RWPE2 (cell line): Measurements from ENCODE around the gene KLHL29.
A peak's percentile ranks its signal among the peaks of the same experiment; 100 is the strongest.

ENCODE experiments used
- ATAC-seq: fragments of 200-7000 bp; cut with Tn5 transposase; 3 replicates; pipeline ENCODE4 v1.9.1; 2021; ENCODE audit warnings: low read depth
- DNase-seq: peaks from one replicate; pipeline ENCODE4 v3.0.0-alpha.2; 2020; ENCODE audit warnings: low spot score
- H3K27ac ChIP-seq: fragments of 450-650 bp; 2 replicates; pipeline ENCODE4 v1.5.1; 2017; ENCODE audit warnings: mild to moderate bottlenecking; ENCODE audit not compliant: poor library complexity, severe bottlenecking
- H3K27me3 ChIP-seq: fragments of 250-450 bp; sonication (Bioruptor Pico); 2 replicates; pipeline ENCODE4 v1.5.1; 2021; ENCODE audit warnings: mild to moderate bottlenecking, moderate library complexity; ENCODE audit not compliant: insufficient read depth, poor library complexity, severe bottlenecking
- H3K36me3 ChIP-seq: fragments of 250-450 bp; sonication (Bioruptor Pico); 2 replicates; pipeline ENCODE4 v1.5.1; 2020; ENCODE audit warnings: low read depth, mild to moderate bottlenecking, moderate library complexity
- H3K4me1 ChIP-seq: fragments of 250-450 bp; sonication (Bioruptor Pico); 2 replicates; pipeline ENCODE4 v1.5.1; 2021; ENCODE audit warnings: mild to moderate bottlenecking, moderate library complexity; ENCODE audit not compliant: insufficient read depth, poor library complexity, severe bottlenecking
- H3K4me3 ChIP-seq: fragments of 250-450 bp; sonication (Bioruptor Pico); 2 replicates; pipeline ENCODE4 v1.5.1; 2021; ENCODE audit warnings: mild to moderate bottlenecking, moderate library complexity; ENCODE audit not compliant: severe bottlenecking
- H3K9me3 ChIP-seq: fragments of 250-450 bp; sonication (Bioruptor Pico); 2 replicates; pipeline ENCODE4 v1.5.1; 2021; ENCODE audit warnings: mild to moderate bottlenecking, moderate library complexity; ENCODE audit not compliant: severe bottlenecking
- CTCF ChIP-seq: fragments of 450-650 bp; IDR thresholded peaks from one replicate; pipeline ENCODE4 v1.5.1; 2017; ENCODE audit warnings: mild to moderate bottlenecking, moderate library complexity; ENCODE audit not compliant: poor library complexity, severe bottlenecking

The KLHL29 gene

GRCh38 chr2:23653326-23653725 lies 268.3 kb downstream of the KLHL29 start:
- no peak overlapping the region for H3K4me3 ChIP-seq
- no peak for DNase-seq
- no peaks in the 10 kb centered on the region for H3K36me3 ChIP-seq
- no peaks in the 10 kb centered on the region for H3K27me3 ChIP-seq
- H3K27ac ChIP-seq: no peak overlapping the region
- peaks cover 8% of the 10 kb centered on the region for H3K4me1 ChIP-seq
- peak; percentile 39; the same call in 1 of the 3 replicates for ATAC-seq
- H3K9me3 ChIP-seq: no peaks in the 10 kb centered on the region
- no peak for TF ChIP-seq CTCF

- no peaks in the 10 kb centered on the region for H3K9me3 ChIP-seq
- DNase-seq (no peak), ATAC-seq (no peak)
- no peaks in the 10 kb centered on the region for H3K36me3 ChIP-seq
- no peak for TF ChIP-seq CTCF
- no peak overlapping the region for H3K4me3 ChIP-seq
- peaks cover 8% of the 10 kb centered on the region for H3K4me1 ChIP-seq
- no peak overlapping the region for H3K27ac ChIP-seq
- no peaks in the 10 kb centered on the region for H3K27me3 ChIP-seq
Measured at GRCh38 chr2:23654756-23655155, 269.8 kb downstream of the KLHL29 start.

GRCh38 chr2:23655934-23656596 lies 271.1 kb downstream of the KLHL29 start:
- Histone ChIP-seq H3K4me3 (no peak overlapping the region), H3K27ac (no peak overlapping the region), H3K9me3 (no peaks in the 10 kb centered on the region), H3K4me1 (no peaks in the 10 kb centered on the region), H3K36me3 (no peaks in the 10 kb centered on the region), H3K27me3 (no peaks in the 10 kb centered on the region)
- TF ChIP-seq CTCF: no peak
- no peak for DNase-seq
- ATAC-seq: no peak

GRCh38 chr2:23656597-23656973 lies 271.6 kb downstream of the KLHL29 start:
- ATAC-seq (no peak; the same call in 2 of the 3 replicates), DNase-seq (no peak)
- H3K4me1 ChIP-seq: no peaks in the 10 kb centered on the region
- TF ChIP-seq CTCF: no peak
- no peaks in the 10 kb centered on the region for H3K27me3 ChIP-seq
- no peak overlapping the region for H3K4me3 ChIP-seq
- no peaks in the 10 kb centered on the region for H3K36me3 ChIP-seq
- H3K9me3 ChIP-seq: no peaks in the 10 kb centered on the region
- H3K27ac ChIP-seq: no peak overlapping the region

- TF ChIP-seq CTCF: no peak
- H3K27ac ChIP-seq: no peak overlapping the region
- DNase-seq (no peak), ATAC-seq (no peak)
- H3K4me1 ChIP-seq: no peaks in the 10 kb centered on the region
- no peaks in the 10 kb centered on the region for H3K36me3 ChIP-seq
- H3K27me3 ChIP-seq: no peaks in the 10 kb centered on the region
- no peak overlapping the region for H3K4me3 ChIP-seq
- H3K9me3 ChIP-seq: no peaks in the 10 kb centered on the region
Measured at GRCh38 chr2:23657371-23657770, 272.4 kb downstream of the KLHL29 start.
